Measurements from ENCODE around the gene KLHL42. TPM values are rescaled to one million over a fixed set of nuclear protein-coding genes. Genes with fewer than 3 reads are reported as not detected.

The KLHL42 gene
- polyA plus RNA-seq, 2 of the 4 experiments (the other 2 are of a cell fraction): 15.2 to 29.1 TPM

DNA sequence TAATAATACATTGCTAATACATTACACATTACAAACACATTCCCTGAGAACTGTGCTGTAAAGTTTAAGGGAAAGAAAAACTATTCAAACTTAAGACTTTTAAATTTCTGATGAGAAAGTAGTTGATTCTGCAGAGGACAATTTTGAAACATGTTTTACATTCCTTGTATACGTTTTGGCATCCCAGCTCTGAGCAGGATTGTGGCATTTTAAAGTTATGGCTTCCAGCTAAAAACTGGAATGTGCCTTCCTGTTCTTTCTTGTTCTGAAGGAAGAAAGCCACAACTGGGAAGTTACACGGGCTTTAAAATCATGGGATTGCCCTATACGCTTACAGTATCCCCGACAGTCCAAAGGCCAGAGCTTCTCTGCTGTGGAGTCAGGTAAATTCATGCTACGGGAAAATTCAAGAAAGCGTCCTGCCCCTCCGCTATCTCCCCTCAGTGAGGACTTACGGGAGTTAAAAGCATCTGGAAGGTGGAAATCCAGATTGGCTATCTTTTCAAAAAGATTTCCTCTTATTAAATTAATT is 10.8 kb upstream of the KLHL42 start (continued):
- TF ChIP-seq, protein P1, sequence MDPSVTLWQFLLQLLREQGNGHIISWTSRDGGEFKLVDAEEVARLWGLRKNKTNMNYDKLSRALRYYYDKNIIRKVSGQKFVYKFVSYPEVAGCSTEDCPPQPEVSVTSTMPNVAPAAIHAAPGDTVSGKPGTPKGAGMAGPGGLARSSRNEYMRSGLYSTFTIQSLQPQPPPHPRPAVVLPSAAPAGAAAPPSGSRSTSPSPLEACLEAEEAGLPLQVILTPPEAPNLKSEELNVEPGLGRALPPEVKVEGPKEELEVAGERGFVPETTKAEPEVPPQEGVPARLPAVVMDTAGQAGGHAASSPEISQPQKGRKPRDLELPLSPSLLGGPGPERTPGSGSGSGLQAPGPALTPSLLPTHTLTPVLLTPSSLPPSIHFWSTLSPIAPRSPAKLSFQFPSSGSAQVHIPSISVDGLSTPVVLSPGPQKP (IDR thresholded peaks at IDR 0.05; ENCODE audit: low read depth, low read length): no peak

DNA sequence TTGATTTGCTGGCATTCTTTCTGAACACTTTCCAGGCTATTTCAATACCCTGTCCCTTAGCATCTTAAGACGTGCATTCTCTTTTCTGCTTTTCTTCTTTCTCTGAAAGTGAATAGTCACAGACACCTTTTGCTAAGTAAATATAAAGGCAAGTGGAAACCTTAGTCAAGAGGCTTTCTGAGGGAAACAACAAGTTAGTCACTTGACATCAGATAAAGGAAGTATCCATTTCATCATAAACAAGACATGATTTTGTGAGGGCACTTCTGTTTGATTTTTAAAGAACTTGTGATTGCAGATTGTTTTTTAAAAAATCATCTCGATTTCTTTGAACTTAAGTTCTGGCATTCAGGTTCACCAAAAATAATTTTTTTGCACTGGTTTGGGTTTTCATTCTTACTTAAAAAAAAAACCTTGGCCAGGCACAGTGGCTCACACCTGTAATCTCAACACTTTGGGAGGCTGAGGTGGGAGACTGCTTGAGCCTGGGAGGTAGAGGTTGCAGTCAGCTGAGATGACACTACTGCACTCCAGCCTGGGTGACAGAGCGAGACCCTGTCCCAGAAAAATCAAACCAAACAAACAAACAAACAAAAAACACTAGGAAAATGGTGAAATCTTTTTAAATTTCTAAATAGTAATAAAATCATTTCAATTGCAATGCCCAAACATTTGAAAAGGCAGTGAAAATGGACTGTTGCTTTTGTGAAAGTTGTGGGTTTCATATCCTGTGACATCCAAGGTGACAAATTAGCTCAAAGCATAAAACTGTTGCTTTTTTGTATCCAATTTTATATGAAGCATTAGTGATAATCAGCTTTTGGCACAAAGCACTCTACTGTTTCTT is 8.3 kb upstream of the KLHL42 start:
- 75% methylated on average over 3 of the region's 3 CpGs for WGBS (ENCODE audit: missing lambda C conversion rate)
- FAIRE-seq: peak; percentile 13
- peaks cover 29% of the 10 kb centered on the region for H3K4me1 ChIP-seq
- ChIA-PET POLR2A (interaction anchor here (1.0 kb wide), 1 partner anchor 8 kb away, joined by 3 read pairs; the partner anchor contains the start of genes KLHL42 and MANSC4), CTCF (interaction anchor here (0.6 to 1.6 kb wide), 4 partner anchors 8 to 50 kb away, joined by 3 read pairs; partner anchors contain the start of genes KLHL42 and MANSC4)
- H3K4me2 ChIP-seq: peak overlapping the region; percentile 47; the same call in 2 of the 3 replicates
- no peaks in the 10 kb centered on the region for H3K9me3 ChIP-seq
- DNase-seq (ENCODE audit: low read depth in 1 of 2, low spot score in 1 of 2): no peak
- no peak overlapping the region for H3K4me3 ChIP-seq
- H3K27ac ChIP-seq: no peak overlapping the region
- TF ChIP-seq JUNB (IDR thresholded peaks at IDR 0.05) (no peak), RFX5 (IDR thresholded peaks at IDR 0.05) (no peak), MAFK (IDR thresholded peaks at IDR 0.05; ENCODE audit: partially characterized antibody) (no peak), RNF2 (IDR thresholded peaks at IDR 0.05; ENCODE audit: borderline replicate concordance, low read depth) (no peak), MYC (IDR thresholded peaks at IDR 0.05; ENCODE audit: borderline replicate concordance, low read length) (no peak), EP300 (IDR thresholded peaks at IDR 0.05) (no peak), FOSB (CRISPR knock-in tag; IDR thresholded peaks at IDR 0.05) (no peak), HEYL (CRISPR knock-in tag; IDR thresholded peaks at IDR 0.05) (no peak), GATA3 (IDR thresholded peaks at IDR 0.05; ENCODE audit: borderline replicate concordance) (no peak), BHLHE40 (IDR thresholded peaks at IDR 0.05; ENCODE audit: low read depth, low read length) (no peak), PHF8 (IDR thresholded peaks at IDR 0.05; ENCODE audit: borderline replicate concordance, low read depth) (no peak), MAZ (IDR thresholded peaks at IDR 0.05; ENCODE audit: borderline replicate concordance, low read depth, low read length) (no peak), TP53 (CRISPR knock-in tag; IDR thresholded peaks at IDR 0.05) (no peak), SMC3 (IDR thresholded peaks at IDR 0.05) (no peak), RAD21 (conservative IDR thresholded peaks at IDR 0.05 in 1 of 2, IDR thresholded peaks at IDR 0.05 in 1 of 2) (no peak)
- TF ChIP-seq, protein P2, sequence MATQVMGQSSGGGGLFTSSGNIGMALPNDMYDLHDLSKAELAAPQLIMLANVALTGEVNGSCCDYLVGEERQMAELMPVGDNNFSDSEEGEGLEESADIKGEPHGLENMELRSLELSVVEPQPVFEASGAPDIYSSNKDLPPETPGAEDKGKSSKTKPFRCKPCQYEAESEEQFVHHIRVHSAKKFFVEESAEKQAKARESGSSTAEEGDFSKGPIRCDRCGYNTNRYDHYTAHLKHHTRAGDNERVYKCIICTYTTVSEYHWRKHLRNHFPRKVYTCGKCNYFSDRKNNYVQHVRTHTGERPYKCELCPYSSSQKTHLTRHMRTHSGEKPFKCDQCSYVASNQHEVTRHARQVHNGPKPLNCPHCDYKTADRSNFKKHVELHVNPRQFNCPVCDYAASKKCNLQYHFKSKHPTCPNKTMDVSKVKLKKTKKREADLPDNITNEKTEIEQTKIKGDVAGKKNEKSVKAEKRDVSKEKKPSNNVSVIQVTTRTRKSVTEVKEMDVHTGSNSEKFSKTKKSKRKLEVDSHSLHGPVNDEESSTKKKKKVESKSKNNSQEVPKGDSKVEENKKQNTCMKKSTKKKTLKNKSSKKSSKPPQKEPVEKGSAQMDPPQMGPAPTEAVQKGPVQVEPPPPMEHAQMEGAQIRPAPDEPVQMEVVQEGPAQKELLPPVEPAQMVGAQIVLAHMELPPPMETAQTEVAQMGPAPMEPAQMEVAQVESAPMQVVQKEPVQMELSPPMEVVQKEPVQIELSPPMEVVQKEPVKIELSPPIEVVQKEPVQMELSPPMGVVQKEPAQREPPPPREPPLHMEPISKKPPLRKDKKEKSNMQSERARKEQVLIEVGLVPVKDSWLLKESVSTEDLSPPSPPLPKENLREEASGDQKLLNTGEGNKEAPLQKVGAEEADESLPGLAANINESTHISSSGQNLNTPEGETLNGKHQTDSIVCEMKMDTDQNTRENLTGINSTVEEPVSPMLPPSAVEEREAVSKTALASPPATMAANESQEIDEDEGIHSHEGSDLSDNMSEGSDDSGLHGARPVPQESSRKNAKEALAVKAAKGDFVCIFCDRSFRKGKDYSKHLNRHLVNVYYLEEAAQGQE (IDR thresholded peaks at IDR 0.05): no peak
- TF ChIP-seq, protein P3, sequence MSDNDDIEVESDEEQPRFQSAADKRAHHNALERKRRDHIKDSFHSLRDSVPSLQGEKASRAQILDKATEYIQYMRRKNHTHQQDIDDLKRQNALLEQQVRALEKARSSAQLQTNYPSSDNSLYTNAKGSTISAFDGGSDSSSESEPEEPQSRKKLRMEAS (IDR thresholded peaks at IDR 0.05): no peak
- TF ChIP-seq, protein P4, sequence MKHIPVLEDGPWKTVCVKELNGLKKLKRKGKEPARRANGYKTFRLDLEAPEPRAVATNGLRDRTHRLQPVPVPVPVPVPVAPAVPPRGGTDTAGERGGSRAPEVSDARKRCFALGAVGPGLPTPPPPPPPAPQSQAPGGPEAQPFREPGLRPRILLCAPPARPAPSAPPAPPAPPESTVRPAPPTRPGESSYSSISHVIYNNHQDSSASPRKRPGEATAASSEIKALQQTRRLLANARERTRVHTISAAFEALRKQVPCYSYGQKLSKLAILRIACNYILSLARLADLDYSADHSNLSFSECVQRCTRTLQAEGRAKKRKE (CRISPR knock-in tag; IDR thresholded peaks at IDR 0.05; ENCODE audit: low read depth): no peak
- no peak for ATAC-seq
